Stimulated activated CD4-positive, alpha-beta T cell treated with anti-CD3 and anti-CD28 coated beads, Interleukin-1b, Interleukin-23, amount 100 ng/mL, for 4 hours (primary cell): ENCODE measurements around the gene DAGLA.
A peak's percentile ranks its signal among the peaks of the same experiment; 100 is the strongest.

Source experiments
- DNase-seq, 2 donors: peaks; one replicate each; pipeline ENCODE4 v3.0.0-alpha.2; 2020; ENCODE audit warnings: low read depth in 2 of 2

Gene DAGLA

DNA sequence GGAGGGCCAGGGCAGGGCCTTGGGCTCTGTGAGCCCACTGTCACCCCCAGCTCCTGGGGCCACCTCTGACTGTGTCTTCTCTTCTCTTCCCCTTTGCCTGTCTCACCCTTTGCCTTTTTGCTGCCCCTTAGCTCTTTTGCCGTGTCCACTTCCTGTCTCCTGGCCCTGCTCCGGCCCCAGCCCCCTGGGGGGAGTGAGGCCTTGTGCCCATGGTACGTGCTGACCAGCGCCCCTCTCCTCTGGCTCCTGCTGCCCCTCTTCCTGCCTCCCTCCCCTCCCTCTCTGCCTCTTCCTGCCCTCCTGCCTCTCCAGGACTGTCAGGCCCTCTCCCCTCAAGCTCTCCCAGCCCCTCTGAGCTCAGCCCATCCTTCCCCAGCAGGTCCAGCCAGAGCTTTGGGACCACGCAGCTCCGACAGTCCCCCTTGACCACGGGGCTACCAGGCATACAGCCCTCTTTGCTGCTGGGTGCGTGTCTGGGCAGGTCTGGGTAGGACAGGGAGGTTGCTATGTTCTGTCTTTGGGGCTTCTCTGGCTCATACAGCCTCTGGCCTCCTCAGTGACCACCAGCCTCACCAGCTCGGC is 100.5 kb downstream of the DAGLA start:
- no peak for DNase-seq

DNA sequence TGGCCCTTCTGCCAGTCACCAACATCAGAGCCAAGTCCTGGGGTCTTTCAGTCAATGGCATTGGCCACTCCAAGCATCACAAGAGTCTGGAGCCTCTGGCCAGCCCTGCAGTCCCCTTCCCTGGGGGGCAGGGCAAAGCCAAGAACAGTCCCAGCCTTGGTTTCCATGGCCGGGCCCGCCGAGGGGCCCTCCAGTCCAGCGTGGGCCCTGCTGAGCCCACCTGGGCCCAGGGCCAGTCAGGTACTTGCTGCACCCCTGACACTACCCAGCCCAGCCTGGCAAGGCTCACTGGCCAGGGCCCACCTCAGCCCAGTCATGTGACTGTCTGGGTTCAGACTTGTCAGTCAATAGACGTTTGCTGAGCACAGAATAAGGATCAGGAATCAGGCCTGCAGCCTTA is 101.4 kb downstream of the DAGLA start:
- DNase-seq, result no peak

DNA sequence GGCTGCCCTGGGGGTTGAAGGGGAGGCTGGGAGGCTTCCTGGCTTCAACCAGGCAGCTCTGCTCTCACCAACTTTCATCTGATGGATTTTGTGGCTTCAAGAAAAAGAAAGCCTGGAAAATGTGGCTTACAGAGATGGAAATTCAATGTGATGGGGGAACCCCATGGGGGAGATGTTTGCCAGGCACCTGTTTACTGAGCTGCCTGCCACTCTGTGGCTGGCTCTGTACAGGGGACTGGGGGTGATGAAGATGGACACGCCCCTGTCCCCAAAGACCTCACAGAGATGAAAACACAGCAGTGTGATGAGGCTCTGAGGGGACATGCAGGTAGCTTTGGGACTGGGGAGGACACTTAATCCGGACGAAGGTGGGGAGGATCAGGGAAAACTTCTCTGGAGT is 102.1 kb downstream of the DAGLA start:
- DNase-seq, result no peak

DNA sequence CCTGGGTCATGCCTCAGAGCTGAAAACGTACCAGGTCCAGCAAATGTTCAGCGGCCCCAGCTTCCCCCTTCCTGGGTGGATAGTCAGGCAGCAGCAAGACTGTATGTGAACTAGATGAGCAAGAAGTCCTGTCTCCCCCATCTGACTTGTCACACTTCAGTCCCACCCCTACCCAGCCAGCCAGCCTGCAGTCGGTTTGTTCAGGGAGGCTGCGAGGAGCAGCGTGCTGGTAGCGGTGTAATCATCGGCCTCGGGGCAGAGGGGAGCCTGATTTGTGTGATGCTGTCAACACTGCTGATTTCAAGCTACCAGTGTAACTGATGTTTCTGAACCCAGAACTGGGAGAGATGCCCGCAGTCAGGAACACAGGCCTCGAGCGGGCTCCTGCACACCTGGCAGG is 102.7 kb downstream of the DAGLA start:
- no peak for DNase-seq

DNA sequence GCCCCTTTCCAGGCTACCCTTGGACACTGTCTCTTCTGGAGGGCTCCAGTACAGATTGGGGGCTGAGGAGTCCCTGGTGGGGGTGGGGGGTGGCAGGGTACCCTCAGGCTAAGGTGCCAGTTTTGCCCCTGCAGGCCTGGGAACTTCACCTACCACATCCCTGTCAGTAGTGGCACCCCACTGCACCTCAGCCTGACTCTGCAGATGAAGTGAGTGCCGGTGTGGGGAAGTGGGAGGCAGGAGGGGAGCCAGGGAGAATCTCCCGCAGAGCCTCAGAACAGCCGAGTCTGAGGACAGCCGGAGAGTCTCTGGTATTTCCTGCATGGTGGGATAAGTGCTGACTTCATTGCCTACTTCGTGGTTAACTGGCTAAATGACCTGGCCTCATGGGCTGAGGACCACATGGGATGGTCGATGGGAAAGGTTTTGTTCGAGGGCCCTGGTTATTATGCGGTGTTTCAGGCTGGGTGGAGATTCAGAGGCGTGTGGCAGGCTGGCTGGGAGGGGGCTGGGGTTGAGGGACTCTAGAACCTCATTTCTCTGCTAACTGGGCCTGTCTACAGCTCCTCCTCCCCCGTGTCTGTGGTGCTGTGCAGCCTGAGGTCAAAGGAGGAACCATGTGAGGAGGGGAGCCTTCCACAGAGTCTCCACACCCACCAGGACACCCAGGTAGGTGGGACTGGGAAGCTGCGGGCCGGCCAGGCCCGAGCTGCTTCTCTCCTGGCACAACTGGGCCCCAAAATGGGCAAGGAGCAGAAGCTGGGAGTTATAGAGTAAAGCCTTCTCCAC is 103.7 kb downstream of the DAGLA start:
- no peak for DNase-seq

DNA sequence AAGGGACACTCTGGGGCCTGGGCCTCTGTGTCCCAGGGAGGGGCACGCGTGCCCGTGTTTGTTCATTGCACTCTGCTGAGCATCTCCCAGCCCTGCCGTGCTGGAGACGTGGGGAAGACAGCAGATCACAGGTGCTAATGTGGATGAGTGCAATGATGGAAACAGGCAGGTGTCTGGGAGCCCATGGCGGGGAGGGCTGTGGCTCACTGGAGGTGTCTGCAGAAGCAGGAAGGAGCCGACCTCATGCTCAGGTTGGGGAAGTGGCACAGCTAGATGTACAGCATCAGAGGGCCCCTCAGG is 104.3 kb downstream of the DAGLA start:
- DNase-seq, result no peak

DNA sequence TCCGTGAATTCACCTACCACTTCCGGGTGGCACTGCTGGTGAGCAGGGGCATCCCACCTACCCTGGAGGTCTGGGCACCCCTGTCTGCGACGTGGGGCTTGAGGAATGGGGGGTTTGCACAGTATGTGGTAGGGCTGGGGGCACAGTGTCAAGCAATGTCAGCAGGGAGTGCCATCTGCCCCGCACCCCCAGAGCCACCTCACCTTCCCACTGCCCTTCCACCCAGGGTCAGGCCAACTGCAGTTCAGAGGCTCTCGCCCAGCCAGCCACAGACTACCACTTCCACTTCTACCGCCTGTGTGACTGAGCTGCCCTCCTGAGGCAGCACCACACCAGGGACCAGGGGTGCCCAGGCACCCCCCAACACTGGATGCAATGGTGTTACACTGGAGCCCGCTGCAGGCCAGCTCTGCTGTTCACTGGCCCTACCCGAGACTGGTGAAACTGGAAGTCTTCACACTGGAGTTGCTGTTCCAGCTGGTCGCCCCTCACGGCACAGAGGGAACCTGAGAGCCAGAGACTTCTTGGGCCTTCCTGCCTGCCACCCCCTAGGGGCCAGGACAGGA is 105.7 kb downstream of the DAGLA start:
- no peak for DNase-seq

DNA sequence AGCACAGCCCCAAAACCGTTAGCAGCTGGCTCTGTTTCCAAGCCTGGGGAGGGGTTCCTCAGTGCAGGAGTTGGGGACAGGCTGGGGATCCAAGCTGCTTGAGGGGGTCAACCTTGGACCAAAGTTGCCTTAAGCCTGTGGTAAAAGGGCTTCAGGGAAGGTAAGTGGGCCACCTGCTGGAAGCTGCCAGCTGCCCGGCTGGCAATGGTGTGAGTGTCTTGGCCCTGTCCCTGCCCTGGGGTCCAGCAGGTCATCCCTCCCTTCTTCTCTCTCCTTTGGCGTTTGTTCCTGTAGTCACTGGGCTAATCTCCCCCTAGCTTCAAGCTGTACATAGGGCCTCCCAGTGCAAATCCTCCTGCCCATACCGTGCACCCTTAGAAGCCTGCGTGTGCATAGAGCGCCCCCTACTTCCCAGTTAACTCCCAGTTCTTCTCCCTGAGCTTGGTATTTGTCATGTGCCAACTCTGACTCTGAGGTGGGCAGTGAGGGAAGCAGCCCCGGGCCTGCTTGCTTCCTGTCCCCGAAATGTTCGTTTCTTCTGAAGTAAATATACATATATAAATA is 107.8 kb downstream of the DAGLA start:
- no peak for DNase-seq

DNA sequence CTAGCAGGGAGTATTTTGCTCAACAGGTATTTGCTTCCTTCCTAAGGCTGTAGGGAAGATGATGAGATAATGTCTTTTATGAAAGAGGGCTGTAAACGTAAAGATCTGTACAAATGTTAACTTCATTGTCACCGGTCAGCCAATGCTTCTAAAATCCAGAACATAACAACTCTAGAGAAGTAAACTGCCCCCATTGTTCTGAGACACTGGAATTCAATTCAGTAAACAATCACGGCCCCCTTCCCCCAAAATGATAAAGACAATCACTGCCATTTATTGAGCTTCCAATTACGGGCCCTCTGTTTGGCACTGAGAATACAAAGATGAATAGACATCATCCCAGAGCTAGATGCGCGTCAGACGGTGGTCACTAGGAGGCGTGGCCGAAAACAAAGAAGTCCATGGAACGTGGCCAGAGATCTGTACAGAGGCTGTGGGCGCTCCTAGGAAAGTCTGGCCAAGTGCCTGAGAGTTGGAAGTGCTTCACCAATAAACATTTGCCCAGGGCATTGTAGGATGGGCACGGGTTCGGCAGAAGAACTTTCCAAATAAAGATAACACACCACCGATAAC is 111.6 kb downstream of the DAGLA start:
- no peak for DNase-seq

DNA sequence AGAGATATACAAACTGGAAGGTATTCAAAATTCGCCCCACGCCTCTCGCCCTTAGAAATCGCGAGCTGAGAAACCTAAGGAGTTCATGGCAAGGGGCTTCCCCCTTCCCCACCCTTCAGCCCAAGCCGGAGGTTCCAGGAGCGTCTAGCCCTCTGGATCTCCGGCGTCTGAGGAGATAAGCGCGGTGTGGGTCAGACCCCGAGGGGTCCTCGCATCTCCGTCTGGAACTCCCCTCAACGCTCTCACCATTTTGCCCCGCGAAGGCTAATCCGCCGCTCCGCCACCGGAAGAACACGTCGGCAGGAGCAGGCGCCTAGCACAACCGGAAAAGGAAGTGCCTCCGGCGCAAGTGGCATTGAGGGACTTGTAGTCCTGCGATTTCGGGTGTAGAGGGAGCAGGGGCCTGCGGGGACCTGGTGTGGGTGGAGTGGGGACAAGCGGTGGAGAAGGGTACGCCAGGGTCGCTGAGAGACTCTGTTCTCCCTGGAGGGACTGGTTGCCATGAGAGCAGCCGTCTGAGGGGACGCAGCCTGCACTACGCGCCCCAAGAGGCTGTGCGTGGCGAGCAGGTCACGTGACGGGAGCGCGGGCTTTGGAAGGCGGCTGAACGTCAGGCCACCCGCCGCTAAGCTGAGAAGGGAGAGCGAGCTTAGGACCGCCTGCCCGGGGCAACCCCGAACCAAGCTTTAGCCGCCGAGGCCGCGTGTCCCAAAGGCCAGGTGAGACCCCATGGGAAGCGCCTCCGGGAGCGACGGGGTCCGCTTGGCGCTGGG is 112.3 kb downstream of the DAGLA start, which contains the start of the genes FEN1 and TMEM258:
Gene FEN1, plus strand, starts transcription at position 602 of the 773 bp plus-strand sequence. CDS start 2,451 bp downstream, outside the sequence.
Gene TMEM258, minus strand, starts transcription at position 290 of the 773 bp plus-strand sequence. Its CDS starts 41 bp downstream, at position 249.
- peak; percentile 76 to 80 for DNase-seq

DNA sequence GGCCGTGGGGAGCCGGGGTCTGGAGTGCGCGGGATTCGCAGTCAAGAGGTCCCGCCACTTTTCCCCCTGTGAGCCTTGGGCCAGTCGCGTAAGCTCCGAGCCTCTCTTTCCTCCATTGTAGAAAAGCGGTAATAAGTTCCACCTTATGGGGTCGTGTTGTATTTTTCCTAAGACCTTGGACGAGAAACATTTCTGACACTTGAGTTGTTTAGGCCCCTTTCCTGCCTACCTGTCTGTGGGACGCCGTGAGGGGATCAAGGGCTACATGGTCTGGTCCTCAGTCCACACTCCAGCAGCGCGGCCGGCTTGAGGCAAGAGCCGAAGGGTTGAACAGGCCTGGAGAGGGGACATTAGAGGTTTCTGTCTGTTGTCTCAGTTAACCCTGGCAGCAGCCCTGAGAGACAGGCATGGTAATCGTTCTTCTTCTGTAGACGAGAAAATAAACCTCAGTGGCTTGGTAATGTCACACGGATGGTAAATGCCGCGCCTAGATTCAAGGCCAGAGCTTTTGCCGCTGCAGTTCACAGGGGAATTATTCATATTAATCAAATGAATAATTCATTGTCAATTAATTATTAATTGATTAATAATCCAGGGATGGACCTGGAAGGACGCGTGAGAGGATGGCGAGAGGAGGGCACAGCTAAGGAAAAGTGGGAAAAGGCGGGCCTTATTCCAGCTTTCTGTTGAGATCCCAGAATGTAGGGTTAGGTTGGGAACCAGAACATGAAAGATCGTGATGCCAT is 113.1 kb downstream of the DAGLA start:
- no peak for DNase-seq

DNA sequence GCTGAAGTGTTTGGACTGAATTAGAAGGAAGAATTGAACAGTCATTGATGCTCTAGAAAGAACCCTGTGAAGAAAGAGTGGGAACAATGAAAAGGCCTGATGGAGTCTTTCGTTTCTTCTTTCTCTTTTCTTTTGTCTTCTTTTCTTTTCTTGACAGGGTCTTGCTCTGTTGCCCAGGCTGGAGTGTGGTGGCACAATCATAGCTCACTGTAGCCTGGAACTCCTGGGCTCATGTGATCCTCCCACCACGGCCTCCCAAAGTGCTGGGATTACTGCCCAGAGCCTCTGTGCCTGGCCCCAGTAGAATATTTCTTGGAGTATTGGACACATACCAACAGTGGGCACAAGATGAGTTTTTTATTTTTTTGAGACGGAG is 113.6 kb downstream of the DAGLA start:
- DNase-seq, result no peak

DNA sequence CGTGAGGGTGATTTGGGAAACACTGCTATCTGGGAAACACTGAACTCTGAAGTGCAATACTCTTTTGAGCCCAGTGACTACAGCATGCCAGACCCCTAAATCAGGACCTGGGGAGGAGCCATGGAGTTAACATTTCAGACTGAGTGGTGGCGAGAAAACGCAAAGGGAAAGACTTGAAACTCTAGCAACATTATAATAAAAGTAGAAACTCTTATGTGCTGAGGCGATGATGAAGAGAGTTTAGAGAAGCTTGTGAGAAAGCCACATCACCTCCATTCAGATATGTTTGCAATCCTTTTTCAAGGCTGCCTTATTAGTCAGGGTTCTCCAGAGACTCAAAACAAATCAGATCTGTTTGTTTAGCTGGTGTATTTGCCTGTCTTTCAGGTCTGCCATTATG is 114.4 kb downstream of the DAGLA start:
- DNase-seq, result no peak

DNA sequence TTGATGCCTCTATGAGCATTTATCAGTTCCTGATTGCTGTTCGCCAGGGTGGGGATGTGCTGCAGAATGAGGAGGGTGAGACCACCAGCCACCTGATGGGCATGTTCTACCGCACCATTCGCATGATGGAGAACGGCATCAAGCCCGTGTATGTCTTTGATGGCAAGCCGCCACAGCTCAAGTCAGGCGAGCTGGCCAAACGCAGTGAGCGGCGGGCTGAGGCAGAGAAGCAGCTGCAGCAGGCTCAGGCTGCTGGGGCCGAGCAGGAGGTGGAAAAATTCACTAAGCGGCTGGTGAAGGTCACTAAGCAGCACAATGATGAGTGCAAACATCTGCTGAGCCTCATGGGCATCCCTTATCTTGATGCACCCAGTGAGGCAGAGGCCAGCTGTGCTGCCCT is 115.3 kb downstream of the DAGLA start:
- no peak for DNase-seq

DNA sequence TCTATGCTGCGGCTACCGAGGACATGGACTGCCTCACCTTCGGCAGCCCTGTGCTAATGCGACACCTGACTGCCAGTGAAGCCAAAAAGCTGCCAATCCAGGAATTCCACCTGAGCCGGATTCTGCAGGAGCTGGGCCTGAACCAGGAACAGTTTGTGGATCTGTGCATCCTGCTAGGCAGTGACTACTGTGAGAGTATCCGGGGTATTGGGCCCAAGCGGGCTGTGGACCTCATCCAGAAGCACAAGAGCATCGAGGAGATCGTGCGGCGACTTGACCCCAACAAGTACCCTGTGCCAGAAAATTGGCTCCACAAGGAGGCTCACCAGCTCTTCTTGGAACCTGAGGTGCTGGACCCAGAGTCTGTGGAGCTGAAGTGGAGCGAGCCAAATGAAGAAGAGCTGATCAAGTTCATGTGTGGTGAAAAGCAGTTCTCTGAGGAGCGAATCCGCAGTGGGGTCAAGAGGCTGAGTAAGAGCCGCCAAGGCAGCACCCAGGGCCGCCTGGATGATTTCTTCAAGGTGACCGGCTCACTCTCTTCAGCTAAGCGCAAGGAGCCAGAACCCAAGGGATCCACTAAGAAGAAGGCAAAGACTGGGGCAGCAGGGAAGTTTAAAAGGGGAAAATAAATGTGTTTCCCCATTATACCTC is 115.8 kb downstream of the DAGLA start:
- no peak for DNase-seq
